ENCODE measurements around the gene HBE1.
"Not testable (repeated sequence)": the region's sequence is repeated elsewhere in the genome, so short reads cannot be mapped to it uniquely, and the experiment has no call there.

The HBE1 gene

DNA sequence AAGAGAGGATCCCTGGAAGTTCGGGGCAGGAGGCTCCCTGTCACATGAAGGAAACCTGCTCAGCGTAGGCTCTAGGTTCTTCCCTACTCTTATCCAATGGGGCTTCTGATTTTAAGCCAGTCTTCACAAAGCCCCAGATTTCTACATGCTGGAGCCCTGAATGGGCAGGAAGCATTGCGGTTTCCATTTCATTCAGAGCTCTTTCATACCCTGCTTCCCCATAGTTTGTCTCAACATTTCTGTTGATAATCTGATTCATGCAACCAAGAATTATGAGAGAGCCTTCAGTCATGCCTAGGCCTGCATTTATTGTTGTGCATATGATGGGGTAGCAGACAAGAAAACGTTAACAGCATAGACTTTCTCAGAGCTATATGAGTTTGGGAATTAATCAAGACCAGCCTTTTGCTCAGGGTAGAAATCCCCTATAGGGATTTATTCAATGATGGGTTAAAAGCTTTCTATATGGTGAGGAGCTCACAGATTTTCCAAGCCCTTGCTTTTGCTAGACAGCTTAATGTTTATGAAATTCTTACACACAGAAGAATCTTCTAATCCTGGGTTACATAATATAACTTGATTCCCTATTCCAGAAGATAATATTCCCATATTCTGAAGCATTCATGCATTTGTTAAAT lies 16.1 kb upstream of the HBE1 start:
- no peak for DNase-seq (ENCODE audit: low read depth in 2 of 2)

DNA sequence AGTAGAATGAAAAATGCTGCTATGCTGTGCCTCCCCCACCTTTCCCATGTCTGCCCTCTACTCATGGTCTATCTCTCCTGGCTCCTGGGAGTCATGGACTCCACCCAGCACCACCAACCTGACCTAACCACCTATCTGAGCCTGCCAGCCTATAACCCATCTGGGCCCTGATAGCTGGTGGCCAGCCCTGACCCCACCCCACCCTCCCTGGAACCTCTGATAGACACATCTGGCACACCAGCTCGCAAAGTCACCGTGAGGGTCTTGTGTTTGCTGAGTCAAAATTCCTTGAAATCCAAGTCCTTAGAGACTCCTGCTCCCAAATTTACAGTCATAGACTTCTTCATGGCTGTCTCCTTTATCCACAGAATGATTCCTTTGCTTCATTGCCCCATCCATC lies 14.9 kb upstream of the HBE1 start:
- DNase-seq (ENCODE audit: low read depth in 2 of 2): no peak

DNA sequence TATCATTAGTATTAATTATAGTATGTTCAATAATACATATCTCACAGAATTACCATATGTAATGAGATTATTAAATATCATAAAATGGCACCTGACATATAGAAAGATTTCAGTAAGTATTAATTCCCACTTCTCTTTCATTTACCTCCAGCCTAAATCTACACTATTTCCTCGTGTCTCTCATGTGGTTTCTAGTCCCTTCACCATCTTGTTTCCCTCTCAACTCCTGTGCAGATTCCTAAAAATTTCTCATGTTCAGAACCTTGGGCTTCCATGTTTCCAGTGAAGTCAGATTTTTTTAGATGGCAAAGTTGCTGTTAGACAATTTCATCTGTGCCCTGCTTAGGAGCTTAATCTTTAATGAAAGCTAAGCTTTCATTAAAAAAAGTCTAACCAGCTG lies 14.1 kb upstream of the HBE1 start:
- DNase-seq (ENCODE audit: low read depth in 2 of 2): no peak

DNA sequence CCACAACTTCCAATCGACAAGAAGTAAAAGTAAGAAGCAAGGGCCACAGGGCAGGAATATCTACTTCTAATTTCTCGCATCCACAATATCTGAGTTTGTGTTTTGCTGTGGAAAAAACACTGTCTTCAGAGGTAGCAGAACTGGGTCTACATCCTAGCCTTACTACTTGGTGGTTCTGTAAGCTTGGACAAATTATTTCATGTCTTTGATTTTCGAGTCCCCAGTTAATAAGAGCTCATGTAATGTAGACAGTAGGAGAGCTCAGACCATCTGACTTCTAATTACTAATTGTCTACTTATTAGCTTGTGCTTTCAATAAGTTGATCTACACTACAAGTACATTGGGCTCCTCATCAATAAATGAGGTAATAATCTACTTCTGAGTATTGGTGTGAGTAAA lies 13.3 kb upstream of the HBE1 start:
- no peak for DNase-seq (ENCODE audit: low read depth in 2 of 2)

DNA sequence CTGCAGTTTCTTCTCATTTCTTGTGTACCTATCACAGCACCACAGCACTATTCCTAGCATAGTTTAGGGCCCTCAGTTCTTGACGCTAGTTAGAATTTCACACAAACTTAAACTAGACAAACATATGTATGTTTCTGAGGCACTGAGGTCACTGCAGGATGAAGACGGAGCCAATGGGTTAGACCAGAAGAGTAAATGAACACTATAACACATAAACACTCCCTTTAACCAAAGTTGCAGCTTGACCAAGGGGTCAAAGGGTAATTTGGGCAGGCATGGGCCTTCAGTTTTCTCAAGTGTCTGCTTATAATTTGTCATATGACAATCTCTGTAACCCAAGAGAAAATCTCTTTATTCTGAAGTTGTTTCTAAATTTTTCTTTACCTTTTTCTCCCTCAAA lies 12.9 kb upstream of the HBE1 start:
- no peak for DNase-seq (ENCODE audit: low read depth in 2 of 2)

DNA sequence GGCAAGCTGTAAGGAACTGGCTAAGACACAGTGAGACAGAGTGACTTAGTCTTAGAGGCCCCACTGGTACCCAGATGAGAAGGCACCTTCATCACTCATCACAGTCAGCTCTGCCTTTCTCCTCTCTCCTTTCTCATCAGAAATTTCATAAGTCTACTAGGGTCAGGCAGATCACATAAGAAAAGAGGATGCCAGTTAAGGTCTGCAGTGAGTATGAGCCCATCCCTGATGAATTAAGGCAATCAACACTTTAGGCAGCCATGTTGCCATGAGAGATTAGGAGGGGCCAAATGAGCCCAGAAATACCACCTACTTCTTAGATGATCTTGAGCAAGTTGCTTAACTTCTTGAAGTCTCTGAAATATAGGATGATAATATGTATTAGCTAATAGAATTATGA lies 11.9 kb upstream of the HBE1 start:
- DNase-seq (ENCODE audit: low read depth in 2 of 2): no peak

DNA sequence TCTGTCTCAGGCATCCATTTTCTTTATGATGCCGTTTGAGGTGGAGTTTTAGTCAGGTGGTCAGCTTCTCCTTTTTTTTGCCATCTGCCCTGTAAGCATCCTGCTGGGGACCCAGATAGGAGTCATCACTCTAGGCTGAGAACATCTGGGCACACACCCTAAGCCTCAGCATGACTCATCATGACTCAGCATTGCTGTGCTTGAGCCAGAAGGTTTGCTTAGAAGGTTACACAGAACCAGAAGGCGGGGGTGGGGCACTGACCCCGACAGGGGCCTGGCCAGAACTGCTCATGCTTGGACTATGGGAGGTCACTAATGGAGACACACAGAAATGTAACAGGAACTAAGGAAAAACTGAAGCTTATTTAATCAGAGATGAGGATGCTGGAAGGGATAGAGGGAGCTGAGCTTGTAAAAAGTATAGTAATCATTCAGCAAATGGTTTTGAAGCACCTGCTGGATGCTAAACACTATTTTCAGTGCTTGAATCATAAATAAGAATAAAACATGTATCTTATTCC lies 10.9 kb upstream of the HBE1 start:
- DNase-seq (ENCODE audit: low read depth in 2 of 2): no peak

DNA sequence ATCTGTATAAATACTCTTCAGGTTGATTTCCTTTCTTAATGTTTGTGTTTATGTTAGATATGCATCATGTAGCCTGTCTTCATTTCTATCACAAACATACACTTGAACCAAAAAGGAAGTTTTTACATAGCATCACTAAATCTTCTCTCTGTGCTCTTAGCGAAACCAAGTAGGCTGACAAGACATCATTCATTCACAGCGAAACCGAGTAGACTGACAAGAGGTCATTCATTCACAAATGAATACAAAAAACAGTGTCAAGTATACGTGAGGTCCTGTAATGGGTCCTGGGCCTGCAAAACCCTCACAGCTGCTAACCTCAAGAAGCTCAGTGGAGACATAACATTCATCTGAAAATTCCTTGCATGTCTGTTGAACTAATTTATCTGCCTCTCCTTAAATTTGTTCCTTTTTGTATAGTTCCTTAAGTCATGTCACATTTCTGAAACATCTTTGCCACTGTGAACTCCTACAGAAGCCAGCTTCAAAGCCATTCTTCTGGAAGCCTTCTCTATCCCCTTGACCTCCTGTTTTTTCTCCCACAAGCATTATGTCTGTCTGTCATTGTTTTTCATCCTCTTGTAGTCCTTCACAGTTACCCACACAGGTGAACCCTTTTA lies 9.8 kb upstream of the HBE1 start:
- no peak for DNase-seq (ENCODE audit: low read depth in 2 of 2)

DNA sequence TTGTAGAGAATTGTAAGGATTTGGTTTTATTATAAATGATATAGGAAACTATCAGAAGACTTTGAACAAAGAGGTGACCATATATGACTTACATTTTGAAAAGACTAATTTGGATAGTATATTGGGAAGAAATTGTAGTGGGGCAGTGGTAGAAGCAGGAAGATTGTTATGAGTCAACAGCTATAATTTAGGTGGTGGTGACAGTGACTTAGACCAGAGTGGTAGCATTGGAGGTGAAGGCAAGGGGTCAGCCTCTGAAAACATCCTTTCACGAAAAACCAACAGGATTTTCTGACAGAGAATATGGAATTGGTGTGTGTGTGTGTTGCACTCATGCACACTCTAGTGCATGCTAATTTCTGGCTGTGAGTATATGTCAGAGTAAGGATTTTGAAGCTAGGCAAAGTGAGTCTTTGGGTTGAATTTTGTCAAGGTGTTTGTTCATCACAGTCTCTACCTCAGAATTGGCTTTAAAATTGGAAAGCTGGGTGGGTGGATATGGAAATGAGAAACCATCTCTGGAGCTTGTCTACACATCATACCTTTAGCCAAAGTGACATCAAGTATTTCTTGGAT lies 8.2 kb upstream of the HBE1 start:
- no peak for DNase-seq (ENCODE audit: low read depth in 2 of 2)

DNA sequence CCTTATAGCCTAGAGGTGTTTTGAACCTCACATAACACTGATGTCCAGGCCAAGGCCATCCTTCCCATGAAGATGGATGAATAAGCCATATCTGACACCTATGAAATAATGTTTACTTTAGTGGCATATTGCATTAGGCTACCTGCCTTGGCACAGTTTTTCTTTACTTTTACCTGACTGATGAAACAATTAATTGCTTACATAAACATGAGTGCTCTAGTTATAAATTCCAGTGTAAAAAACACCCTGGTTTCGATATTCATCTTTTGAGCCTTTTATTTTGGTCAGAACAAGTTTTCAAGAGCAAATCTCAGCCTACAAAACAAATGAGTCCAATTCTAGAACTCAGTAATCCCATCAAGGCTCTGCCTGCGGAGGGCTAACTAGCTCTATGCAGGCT lies 7.0 kb upstream of the HBE1 start:
- DNase-seq (ENCODE audit: low read depth in 2 of 2): no peak

DNA sequence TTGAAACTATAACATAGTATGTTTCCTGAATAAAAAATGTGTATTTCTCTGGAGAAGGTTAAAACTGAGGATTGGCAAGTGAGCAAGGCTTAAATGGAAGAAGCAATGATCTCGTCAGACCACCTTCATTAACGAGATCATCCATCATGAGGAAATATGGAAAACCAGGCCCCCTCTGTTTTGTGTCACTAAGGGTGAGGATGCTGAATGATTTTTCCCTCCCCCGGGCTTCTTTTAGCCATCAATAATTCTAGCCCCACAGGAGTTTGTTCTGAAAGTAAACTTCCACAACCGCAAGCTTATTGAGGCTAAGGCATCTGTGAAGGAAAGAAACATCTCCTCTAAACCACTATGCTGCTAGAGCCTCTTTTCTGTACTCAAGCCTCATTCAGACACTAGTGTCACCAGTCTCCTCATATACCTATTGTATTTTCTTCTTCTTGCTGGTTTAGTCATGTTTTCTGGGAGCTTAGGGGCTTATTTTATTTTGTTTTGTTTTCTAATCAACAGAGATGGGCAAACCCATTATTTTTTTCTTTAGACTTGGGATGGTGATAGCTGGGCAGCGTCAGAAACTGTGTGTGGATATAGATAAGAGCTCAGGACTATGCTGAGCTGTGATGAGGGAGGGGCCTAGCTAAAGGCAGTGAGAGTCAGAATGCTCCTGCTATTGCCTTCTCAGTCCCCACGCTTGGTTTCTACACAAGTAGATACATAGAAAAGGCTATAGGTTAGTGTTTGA lies 5.8 kb upstream of the HBE1 start:
- no peak for DNase-seq (ENCODE audit: low read depth in 2 of 2)

DNA sequence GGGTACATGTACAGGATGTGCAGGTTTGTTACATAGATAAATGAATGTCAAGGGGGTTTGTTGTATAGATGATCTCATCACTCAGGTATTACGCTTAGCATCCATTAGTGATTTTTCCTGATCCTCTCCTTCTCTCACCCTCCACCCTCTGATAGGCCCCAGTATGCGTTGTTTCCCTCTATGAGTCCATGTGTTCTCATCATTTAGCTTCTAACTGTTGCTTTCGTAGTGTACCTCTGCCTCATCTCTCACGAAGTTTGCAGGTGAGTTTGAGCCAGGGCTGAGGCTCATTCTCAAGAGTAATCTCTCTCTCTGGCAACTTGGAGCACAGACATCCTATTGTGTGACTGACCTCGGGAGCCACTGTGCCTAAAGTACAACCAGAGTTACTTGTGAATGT lies 4.7 kb upstream of the HBE1 start:
- no peak for DNase-seq (ENCODE audit: low read depth in 2 of 2)

DNA sequence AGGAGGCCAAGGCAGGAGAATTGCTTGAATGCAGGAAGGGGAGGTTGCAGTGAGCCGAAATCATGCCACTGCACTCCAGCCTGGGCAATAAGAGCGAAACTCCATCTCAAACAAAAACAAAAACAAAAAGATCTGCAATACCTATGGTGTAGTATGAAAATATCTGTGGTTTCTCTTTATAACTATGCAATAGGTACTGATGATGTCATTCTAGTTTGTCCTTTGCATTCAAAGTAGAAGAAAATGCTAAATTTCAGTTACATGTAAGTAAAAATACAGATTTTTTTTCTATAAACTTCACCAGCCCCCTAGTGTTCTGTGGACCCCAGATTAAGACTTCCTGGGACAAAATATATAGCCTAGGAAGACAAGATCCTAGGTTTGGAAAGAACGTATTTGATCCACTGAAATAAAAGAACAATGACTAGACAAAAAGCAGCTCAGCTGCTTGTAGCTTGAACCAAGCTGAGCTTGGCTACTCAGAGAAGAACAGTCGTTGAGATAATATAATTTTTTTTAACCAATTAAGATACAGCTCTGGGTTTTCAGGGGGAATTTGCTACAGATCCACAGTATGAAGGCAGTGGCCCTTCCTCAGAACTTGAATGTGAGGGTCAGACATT lies 2.8 kb upstream of the HBE1 start:
- no peak for DNase-seq (ENCODE audit: low read depth in 2 of 2)

DNA sequence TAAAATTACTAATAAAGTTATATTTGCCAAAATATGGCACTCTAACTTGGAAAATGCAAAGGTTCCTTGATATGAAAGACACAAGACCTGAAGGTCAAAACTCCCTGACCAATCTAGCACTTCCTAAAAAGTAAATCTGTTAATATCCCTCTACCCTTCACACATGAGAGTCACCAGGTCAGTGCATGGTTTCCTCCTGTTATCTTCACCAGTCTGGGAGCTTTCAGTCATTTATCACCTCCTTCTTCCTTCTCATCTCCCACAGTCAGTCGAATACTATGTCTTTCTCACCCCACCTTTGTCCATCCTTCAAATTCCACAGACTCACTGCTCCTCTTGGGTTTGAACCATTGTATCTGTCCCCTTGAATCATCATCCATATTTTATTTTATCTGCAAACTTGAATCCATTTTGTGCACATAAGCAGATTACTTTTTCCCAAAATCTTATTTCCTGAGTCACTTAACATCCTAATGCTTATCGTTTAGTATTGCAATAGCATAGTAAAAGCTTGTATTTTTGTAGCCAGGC lies 2.6 kb downstream of the HBE1 start:
- no peak for DNase-seq (ENCODE audit: low read depth in 2 of 2)

DNA sequence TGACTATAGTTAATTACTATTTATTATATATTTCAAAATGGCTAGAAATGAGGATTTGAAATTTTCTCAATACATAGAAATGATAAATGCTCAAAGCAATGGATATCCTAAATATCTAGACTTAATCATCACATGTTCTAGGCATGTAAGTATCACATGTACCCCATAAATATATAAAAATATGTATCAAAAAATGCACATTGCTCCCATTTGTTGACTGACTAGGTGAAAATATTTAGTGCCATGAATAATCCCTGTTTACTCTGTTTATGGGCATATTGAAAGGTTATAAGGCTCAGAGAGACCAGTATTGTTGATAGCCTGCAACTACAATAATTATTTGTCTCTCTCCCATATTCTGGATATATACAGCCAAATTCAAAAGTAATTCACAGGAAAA lies 3.1 kb downstream of the HBE1 start:
- DNase-seq (ENCODE audit: low read depth in 2 of 2): no peak

DNA sequence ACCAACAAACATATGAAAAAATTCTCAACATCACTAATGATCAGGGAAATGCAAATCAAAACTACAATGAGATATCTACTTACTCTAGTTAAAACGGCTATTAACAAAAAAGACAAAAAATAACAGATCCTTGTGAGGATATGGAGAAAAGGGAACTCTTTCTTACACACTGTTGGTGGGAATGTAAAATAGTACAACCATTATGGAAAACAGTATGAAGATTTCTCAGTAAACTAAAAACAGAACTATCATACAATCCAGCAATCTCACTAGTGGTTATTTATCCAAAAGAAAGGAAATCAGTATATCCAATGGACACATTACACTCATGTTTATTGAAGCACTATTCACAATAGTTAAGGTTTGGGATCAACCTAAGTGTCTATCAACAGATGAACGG lies 3.9 kb downstream of the HBE1 start:
- no peak for DNase-seq (ENCODE audit: low read depth in 2 of 2)

DNA sequence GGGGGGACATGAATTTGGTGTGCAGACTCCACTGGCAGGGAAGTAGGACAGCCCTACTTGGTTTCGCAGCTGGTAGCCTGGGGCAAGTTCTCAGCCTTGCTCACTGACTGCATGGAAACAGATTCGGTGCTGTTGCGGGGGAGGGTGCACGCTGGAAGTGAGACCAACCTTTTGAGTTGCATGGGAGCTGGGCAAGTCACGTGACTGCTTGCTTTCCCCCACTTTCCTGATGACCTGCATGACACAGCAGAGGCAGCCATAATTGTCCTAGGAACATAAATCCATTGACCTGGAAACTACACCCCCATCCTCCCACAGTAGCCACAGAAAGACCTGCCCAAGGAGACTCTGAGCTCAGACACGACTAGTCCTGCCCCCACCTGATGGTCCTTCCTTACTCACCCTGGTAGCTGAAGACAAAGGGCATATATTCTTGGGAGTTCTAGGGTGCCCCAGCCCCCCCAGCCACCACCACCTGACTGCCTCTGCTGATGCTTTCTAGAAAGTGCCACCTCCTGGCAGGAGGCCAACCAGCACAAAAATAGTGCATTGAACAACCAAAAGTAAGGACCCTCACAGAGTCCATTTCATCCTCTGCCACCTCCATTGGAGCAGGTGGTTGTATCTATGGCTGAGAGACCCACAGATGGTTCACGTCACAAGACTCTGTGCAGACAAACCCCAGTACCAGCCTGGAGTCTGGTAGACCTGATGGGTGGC lies 11.0 kb downstream of the HBE1 start:
- no peak for DNase-seq (ENCODE audit: low read depth in 2 of 2)

DNA sequence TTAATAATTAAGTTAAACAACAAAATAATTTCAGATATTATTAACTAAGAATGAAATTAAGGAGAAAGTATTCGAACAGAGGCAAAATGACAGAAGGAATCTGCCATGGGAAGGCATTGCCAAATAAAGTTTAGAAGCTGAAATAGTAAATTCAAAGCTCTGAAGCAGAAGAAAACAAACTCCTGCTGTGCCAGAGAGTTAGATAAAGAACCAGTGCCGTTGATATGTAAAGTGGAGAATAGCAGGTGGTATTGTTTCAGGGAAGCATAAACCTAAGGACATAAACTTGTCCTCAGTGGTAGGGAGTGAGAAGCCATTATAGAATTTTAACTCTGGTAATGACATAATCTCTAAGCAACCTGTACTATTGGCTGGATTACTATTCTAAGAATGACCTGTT lies 12.4 kb downstream of the HBE1 start:
- DNase-seq (ENCODE audit: low read depth in 2 of 2): no peak

DNA sequence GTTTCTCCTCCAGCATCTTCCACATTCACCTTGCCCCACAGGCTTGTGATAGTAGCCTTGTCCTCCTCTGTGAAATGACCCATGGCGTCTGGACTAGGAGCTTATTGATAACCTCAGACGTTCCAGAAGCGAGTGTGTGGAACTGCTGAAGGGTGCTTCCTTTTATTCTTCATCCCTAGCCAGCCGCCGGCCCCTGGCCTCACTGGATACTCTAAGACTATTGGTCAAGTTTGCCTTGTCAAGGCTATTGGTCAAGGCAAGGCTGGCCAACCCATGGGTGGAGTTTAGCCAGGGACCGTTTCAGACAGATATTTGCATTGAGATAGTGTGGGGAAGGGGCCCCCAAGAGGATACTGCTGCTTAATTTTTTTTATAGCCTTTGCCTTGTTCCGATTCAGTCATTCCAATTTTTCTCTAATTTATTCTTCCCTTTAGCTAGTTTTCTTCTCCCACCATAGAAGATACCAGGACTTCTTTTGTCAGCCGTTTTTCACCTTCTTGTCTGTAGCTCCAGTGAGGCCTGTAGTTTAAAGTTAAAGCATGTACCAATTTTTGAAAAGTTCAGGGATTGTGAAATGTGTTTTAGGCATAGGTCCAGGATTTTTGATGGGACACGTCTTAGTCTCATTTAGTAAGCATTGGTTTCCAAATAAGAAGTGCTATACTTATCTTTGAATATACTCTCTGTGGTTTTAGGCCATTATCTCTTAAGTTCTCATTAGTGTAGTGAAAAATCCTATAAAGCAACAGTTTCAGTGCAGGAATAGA lies 14.9 kb downstream of the HBE1 start, which contains the start of gene HBG2:
Gene HBG2, minus strand, starts transcription at position 136 of the 768 bp plus-strand sequence. Its CDS starts 53 bp downstream, at position 83.
- DNase-seq (ENCODE audit: low read depth in 2 of 2): not testable (repeated sequence)

DNA sequence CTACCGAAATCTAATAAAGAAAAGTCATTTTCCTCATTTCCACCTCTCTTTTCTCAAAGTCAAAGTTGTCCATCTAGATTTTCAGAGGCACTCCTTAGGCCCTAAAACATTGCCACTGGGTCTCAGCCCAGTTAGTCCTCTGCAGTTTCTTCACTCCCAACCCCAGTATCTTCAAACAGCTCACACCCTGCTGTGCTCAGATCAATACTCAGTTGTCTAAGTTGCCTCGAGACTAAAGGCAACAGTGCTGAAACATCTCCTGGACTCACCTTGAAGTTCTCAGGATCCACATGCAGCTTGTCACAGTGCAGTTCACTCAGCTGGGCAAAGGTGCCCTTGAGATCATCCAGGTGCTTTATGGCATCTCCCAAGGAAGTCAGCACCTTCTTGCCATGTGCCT lies 15.7 kb downstream of the HBE1 start:
- DNase-seq (ENCODE audit: low read depth in 2 of 2): not testable (repeated sequence)
